Vagina (tissue), 2 donors: ENCODE measurements around the gene ACRV1. TPM values are rescaled to one million over a fixed set of nuclear protein-coding genes. Genes with fewer than 3 reads are reported as not detected.

ENCODE experiments used
- DNase-seq, 2 donors: peaks; one replicate each; pipeline ENCODE4 v3.0.0-alpha.2; 2017; ENCODE audit errors: extremely low spot score in 2 of 2
- H3K27ac ChIP-seq: fragments of 200-600 bp; sonication (generic); one replicate; pipeline ENCODE4 v1.5.1; 2019
- H3K27me3 ChIP-seq: fragments of 200-600 bp; sonication (generic); one replicate; pipeline ENCODE4 v1.5.1; 2019
- H3K36me3 ChIP-seq, 2 donors: fragments of 200-600 bp; sonication (generic); one replicate each; pipeline ENCODE4 v1.5.1; 2017 to 2019
- H3K4me1 ChIP-seq: fragments of 200-600 bp; sonication (generic); one replicate; pipeline ENCODE4 v1.5.1; 2019
- H3K4me3 ChIP-seq, 2 donors: fragments of 200-600 bp; sonication (generic); 1 replicate in 1 of 2; 2 replicates in 1 of 2; pipeline ENCODE4 v1.5.1; 2016 to 2019
- H3K9me3 ChIP-seq: fragments of 200-600 bp; sonication (generic); one replicate; pipeline ENCODE4 v1.5.1; 2019
- CTCF ChIP-seq, 3 experiments: fragments of 450-650 bp in 2 of 3; fragments of 200-600 bp in 1 of 3; sonication (generic) in 1 of 3; IDR thresholded peaks; one replicate each; pipeline ENCODE4 v1.5.1; 2017 to 2019; ENCODE audit warnings: antibody characterized with exemption in 3 of 3, mild to moderate bottlenecking in 2 of 3, moderate library complexity in 2 of 3
- POLR2A ChIP-seq, 2 donors: fragments of 450-650 bp; IDR thresholded peaks; one replicate each; pipeline ENCODE4 v1.6.1; 2017; ENCODE audit warnings: antibody characterized with exemption in 2 of 2, mild to moderate bottlenecking in 2 of 2, moderate library complexity in 2 of 2
- POLR2AphosphoS5 ChIP-seq, 2 donors: sonication (generic); formaldehyde crosslinking; IDR thresholded peaks; one replicate each; pipeline ENCODE4 v1.9.0; 2017; ENCODE audit warnings: antibody characterized with exemption in 2 of 2, mild to moderate bottlenecking in 2 of 2, low read depth in 1 of 2; ENCODE audit not compliant: insufficient read depth in 1 of 2
- intact Hi-C: fragments of 100-400 bp; cut with DNase I; formaldehyde crosslinking; loops from one replicate; pipeline ENCODE4 v1.15.1; 2023
- total RNA-seq: library from RNA; depleted of rRNA; stranded (reverse); fragments of >200 nt; gene quantifications from one replicate; pipeline ENCODE4 v1.2.3, GENCODE V29; 2016

The ACRV1 gene
- total RNA-seq, 1 donor from 2014 or later = not detected

- TF ChIP-seq CTCF (IDR thresholded peaks at IDR 0.05) = no peak
- no peak for TF ChIP-seq POLR2A (IDR thresholded peaks at IDR 0.05)
- no peak for TF ChIP-seq POLR2AphosphoS5 (IDR thresholded peaks at IDR 0.05; ENCODE audit: insufficient read depth in 1 of 2, low read depth in 1 of 2)
- intact Hi-C loops = no loop called here
- no peak for DNase-seq
- H3K4me1 ChIP-seq = no peaks in the 10 kb centered on the region
- H3K36me3 ChIP-seq = no peaks in the 10 kb centered on the region
- H3K27ac ChIP-seq = no peak overlapping the region
- H3K4me3 ChIP-seq = no peak overlapping the region
- no peaks in the 10 kb centered on the region for H3K27me3 ChIP-seq
- no peaks in the 10 kb centered on the region for H3K9me3 ChIP-seq
These were observed 8.7 kb upstream of the ACRV1 start for GRCh38 chr11:125689274-125689859.

- Histone ChIP-seq H3K4me3 (no peak overlapping the region), H3K27me3 (no peaks in the 10 kb centered on the region), H3K4me1 (no peaks in the 10 kb centered on the region), H3K9me3 (no peaks in the 10 kb centered on the region), H3K27ac (no peak overlapping the region), H3K36me3 (no peaks in the 10 kb centered on the region)
- no peak for DNase-seq
- no peak for TF ChIP-seq POLR2A (IDR thresholded peaks at IDR 0.05)
- no peak for TF ChIP-seq POLR2AphosphoS5 (IDR thresholded peaks at IDR 0.05; ENCODE audit: insufficient read depth in 1 of 2, low read depth in 1 of 2)
- TF ChIP-seq CTCF (IDR thresholded peaks at IDR 0.05) = no peak
- intact Hi-C loops = no loop called here
These were observed 8.0 kb upstream of the ACRV1 start for GRCh38 chr11:125688632-125689031.

GRCh38 chr11:125688066-125688465 lies 7.4 kb upstream of the ACRV1 start:
- H3K27me3 ChIP-seq = no peaks in the 10 kb centered on the region
- TF ChIP-seq CTCF (IDR thresholded peaks at IDR 0.05) = no peak
- no peak for DNase-seq
- H3K4me3 ChIP-seq = no peak overlapping the region
- no peak overlapping the region for H3K27ac ChIP-seq
- no peaks in the 10 kb centered on the region for H3K36me3 ChIP-seq
- intact Hi-C loops = no loop called here
- H3K9me3 ChIP-seq = no peaks in the 10 kb centered on the region
- no peaks in the 10 kb centered on the region for H3K4me1 ChIP-seq

DNA sequence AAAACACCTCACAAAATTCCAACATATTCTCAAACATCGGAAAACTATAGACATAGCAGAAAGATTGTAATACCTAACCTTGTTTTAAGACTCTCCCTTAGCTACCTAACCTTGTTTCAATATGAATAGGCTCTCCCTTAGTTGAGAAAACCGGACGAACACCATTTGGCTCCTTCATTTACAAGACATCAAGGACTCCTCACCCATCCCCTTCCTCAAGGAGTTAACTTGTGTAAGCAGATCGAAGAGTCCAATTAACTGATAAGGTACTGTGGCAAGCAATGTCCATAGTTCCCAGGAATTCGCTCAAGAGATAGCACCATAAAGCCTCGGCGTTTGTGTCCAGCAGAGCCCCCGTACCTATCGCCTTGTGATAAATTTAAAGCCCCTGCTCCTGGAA lies 4.6 kb upstream of the ACRV1 start:
- no peaks in the 10 kb centered on the region for H3K27me3 ChIP-seq
- intact Hi-C loops = no loop called here
- TF ChIP-seq POLR2AphosphoS5 (IDR thresholded peaks at IDR 0.05; ENCODE audit: insufficient read depth in 1 of 2, low read depth in 1 of 2) (no peak), POLR2A (IDR thresholded peaks at IDR 0.05) (no peak), CTCF (IDR thresholded peaks at IDR 0.05) (no peak)
- H3K4me3 ChIP-seq = no peak overlapping the region
- H3K27ac ChIP-seq = no peak overlapping the region
- H3K9me3 ChIP-seq = no peaks in the 10 kb centered on the region
- no peaks in the 10 kb centered on the region for H3K36me3 ChIP-seq
- H3K4me1 ChIP-seq = no peaks in the 10 kb centered on the region
- no peak for DNase-seq

DNA sequence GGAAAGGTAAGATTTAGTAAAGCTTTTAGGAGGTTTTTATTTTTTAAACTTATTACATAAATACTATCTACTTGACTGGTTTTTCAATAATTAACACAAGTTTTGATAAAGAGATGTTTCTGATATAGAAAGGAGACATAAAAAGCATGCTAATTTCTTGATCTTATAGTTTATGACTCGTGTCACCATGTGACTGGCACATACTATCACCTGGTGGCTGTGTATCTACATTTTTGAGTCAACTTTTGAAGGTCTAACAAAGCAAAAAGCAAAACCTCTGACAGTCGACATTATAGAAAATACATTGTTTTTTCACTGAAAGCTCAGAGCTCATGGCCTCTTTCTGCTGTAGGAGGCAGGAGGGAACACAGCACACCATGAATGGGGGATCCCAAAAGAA lies 810 bp downstream of the ACRV1 start:
- H3K4me3 ChIP-seq = no peak overlapping the region
- TF ChIP-seq POLR2A (IDR thresholded peaks at IDR 0.05) (no peak), CTCF (IDR thresholded peaks at IDR 0.05) (no peak), POLR2AphosphoS5 (IDR thresholded peaks at IDR 0.05; ENCODE audit: insufficient read depth in 1 of 2, low read depth in 1 of 2) (no peak)
- H3K4me1 ChIP-seq = no peaks in the 10 kb centered on the region
- H3K36me3 ChIP-seq = no peaks in the 10 kb centered on the region
- intact Hi-C loops = no loop called here
- H3K9me3 ChIP-seq = no peaks in the 10 kb centered on the region
- DNase-seq = no peak
- H3K27ac ChIP-seq = no peak overlapping the region
- no peaks in the 10 kb centered on the region for H3K27me3 ChIP-seq
